Keratinocyte (primary cell): ENCODE results near the gene DCP1A.

Source experiments
- CTCF ChIP-seq, 3 experiments: IDR thresholded peaks in 1 of 3; conservative IDR thresholded peaks in 1 of 3; optimal IDR thresholded peaks in 1 of 3; 2 replicates in 2 of 3; 3 replicates in 1 of 3; pipeline versions ENCODE3 to v1.5.1; 2011; ENCODE audit warnings: low read length in 3 of 3, mild to moderate bottlenecking in 3 of 3, moderate library complexity in 2 of 3, control low read depth in 1 of 3, inconsistent platforms in 1 of 3; ENCODE audit not compliant: insufficient read depth in 2 of 3; ENCODE audit errors: extremely low read depth in 1 of 3
- EZH2 ChIP-seq: IDR thresholded peaks from one replicate; pipeline ENCODE4 v1.6.1; 2012; ENCODE audit warnings: inconsistent platforms, mild to moderate bottlenecking, low read length, moderate library complexity

- TF ChIP-seq CTCF (optimal IDR thresholded peaks at IDR 0.05 in 1 of 3, IDR thresholded peaks at IDR 0.05 in 1 of 3, conservative IDR thresholded peaks at IDR 0.05 in 1 of 3; ENCODE audit: extremely low read depth in 1 of 3, insufficient read depth in 2 of 3, low read length in 3 of 3): no peak
- TF ChIP-seq EZH2: no peak
These were observed 99.7 kb downstream of the DCP1A start for GRCh38 chr3:53247619-53248018.
